ENCODE results near the gene FASLG.

GRCh38 chr1:172609528-172609927 lies 49.4 kb upstream of the FASLG start:
- TF ChIP-seq GATA2 (IDR thresholded peaks at IDR 0.05; ENCODE audit: low read depth, low read length) (no peak), GATA3 (IDR thresholded peaks at IDR 0.05; ENCODE audit: low read depth, low read length) (no peak)
